GM19035 (cell line): Measurements from ENCODE around the gene ENPP7.

ENCODE experiments used
- ATAC-seq: cut with Tn5 transposase; IDR thresholded peaks from one replicate; pipeline ENCODE4 v1.9.1; 2021; ENCODE audit not compliant: unreplicated experiment

The ENPP7 gene

DNA sequence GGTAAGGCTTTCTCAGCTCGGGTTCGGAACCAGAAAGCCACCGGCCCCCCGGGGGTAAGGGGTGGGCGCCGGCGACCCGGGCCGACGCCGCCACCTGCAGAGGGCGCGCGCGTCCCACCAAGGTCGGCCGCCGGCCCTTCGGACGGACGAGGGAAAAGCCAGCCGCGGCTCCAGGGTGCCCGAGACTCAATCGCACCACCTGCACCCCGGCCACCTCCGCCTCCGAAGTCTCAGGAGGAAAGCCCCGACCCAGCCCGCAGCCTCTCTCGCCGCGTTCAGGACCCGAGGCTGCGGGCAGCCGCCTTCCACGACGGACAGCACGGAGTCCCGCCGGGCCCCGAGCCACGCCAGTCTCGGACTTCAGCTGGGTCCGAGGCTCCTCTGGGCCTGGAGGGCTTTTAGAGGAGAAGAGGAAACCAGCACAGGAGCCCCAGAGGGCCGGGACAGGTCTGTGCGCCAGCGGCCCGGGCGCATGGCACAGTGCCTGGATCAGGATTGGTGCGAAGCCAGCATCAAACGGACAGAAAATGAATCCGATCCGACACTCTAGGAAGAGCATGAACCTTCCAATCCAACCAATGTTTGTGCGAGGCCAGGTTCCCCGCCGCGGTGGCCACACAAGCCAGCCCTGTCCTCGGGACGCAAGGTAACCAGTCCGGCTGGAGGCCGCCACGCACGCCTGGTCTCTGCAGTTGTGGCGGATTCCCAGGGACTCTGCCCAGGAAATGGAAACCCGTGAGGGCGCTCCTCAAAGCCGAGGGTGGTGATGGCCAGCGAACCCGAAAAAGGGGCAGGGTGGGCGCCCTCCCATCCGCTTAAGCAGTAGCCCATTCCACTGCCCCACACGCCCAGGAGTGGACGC lies 59.4 kb downstream of the ENPP7 start:
- no peak for ATAC-seq

DNA sequence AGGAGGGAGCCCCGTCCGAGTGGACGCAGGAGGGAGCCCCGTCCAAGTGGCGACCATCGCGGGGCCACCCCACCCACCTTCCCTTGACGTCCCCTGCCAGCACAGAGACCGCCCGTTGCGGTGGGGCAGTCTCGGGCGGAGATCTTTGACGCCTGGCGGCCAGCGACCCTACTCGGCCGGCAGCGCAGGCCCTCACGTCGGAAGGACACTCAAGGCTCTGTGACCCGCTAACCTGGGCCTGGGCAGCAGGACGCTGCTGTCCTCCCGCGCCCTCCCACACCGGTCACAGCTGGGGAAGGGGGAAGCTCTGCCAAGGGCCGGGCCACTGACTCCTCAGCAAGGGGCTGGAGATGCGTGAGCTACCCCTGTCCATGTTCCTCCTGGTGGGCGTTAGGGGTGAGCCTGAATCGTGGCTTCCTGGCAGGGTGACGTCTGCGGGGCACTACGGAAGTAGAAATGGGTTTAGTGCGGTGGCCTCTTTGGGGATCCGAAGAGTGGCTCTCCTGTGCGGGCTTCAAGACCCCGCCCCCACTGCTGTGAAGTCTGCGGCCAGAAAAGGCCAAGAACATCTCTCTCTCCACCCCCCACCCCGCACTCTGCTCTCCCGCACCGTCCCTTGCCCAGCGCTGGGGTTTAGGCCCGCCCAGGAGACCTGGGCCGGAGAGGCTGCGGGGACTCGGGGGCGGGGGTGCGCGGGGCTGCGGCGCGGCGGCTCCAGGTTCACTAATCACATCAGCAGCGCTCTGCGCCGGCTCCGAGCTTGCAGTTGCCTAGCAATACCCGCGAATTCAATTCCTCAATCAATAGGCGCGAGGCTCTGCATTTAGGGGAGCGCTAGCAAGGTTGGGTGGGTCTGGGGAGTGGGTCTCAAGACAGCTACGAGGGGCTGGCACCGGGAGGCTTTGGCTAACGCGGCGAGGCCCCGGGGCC lies 60.3 kb downstream of the ENPP7 start:
- ATAC-seq, result no peak

DNA sequence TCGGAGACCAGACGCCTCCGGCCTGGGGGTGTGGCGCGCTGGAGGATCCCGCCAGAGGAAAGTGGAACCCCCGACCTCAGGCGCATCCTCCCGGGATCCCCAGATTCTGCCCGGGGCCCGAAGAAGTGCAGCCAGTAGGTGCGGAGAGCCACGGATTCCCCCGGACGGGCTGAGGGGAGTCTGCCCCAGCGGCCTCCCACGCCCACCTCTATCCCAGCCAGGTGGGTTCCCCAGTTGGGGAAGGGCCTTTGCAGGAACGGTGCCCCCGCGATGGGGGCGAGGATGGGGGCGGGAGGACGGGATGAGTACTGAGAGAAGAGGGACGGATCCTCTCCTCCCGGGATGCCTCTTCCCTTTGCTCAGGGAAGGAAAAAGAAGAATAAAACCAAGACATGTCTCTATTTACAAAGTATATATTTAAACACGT lies 61.0 kb downstream of the ENPP7 start:
- ATAC-seq, result no peak
